ENCODE data around the gene NAB1.
A peak's percentile ranks its signal among the peaks of the same experiment; 100 is the strongest.
"Not testable (repeated sequence)": the region's sequence is repeated elsewhere in the genome, so short reads cannot be mapped to it uniquely, and the experiment has no call there.

The NAB1 gene

GRCh38 chr2:190696792-190697398 lies 48.0 kb downstream of the NAB1 start:
- DNase-seq (ENCODE audit: insufficient read length, low spot score) (no peak), FAIRE-seq (no peak)
- no peak for TF ChIP-seq POLR2A (IDR thresholded peaks at IDR 0.05; ENCODE audit: low read depth, low read length)

- FAIRE-seq (no peak), DNase-seq (ENCODE audit: insufficient read length, low spot score) (no peak)
- no peak for TF ChIP-seq POLR2A (IDR thresholded peaks at IDR 0.05; ENCODE audit: low read depth, low read length)
Measured at GRCh38 chr2:190697421-190697820, 48.5 kb downstream of the NAB1 start.

GRCh38 chr2:190698895-190699294 lies 50.0 kb downstream of the NAB1 start:
- no peak for TF ChIP-seq POLR2A (IDR thresholded peaks at IDR 0.05; ENCODE audit: low read depth, low read length)
- DNase-seq (ENCODE audit: insufficient read length, low spot score) (no peak), FAIRE-seq (no peak)

- DNase-seq (ENCODE audit: insufficient read length, low spot score) (no peak), FAIRE-seq (no peak)
- no peak for TF ChIP-seq POLR2A (IDR thresholded peaks at IDR 0.05; ENCODE audit: low read depth, low read length)
Measured at GRCh38 chr2:190701586-190701985, 52.7 kb downstream of the NAB1 start.

GRCh38 chr2:190705280-190705679 lies 56.4 kb downstream of the NAB1 start:
- DNase-seq (ENCODE audit: insufficient read length, low spot score) = no peak
- FAIRE-seq = no peak
- TF ChIP-seq POLR2A (IDR thresholded peaks at IDR 0.05; ENCODE audit: low read depth, low read length) = no peak

GRCh38 chr2:190707726-190708125 lies 58.8 kb downstream of the NAB1 start:
- no peak for DNase-seq (ENCODE audit: insufficient read length, low spot score)
- no peak for TF ChIP-seq POLR2A (IDR thresholded peaks at IDR 0.05; ENCODE audit: low read depth, low read length)
- no peak for FAIRE-seq

GRCh38 chr2:190708650-190709049 lies 59.8 kb downstream of the NAB1 start:
- DNase-seq (ENCODE audit: insufficient read length, low spot score); FAIRE-seq: not testable (repeated sequence)

GRCh38 chr2:190711069-190711468 lies 62.2 kb downstream of the NAB1 start:
- no peak for FAIRE-seq
- no peak for DNase-seq (ENCODE audit: insufficient read length, low spot score)
- TF ChIP-seq POLR2A (IDR thresholded peaks at IDR 0.05; ENCODE audit: low read depth, low read length) = no peak

- FAIRE-seq (no peak), DNase-seq (ENCODE audit: insufficient read length, low spot score) (no peak)
- no peak for TF ChIP-seq POLR2A (IDR thresholded peaks at IDR 0.05; ENCODE audit: low read depth, low read length)
Measured at GRCh38 chr2:190713471-190713870, 64.6 kb downstream of the NAB1 start.

- FAIRE-seq (no peak), DNase-seq (ENCODE audit: insufficient read length, low spot score) (no peak)
- no peak for TF ChIP-seq POLR2A (IDR thresholded peaks at IDR 0.05; ENCODE audit: low read depth, low read length)
Measured at GRCh38 chr2:190714958-190715357, 66.1 kb downstream of the NAB1 start.

- DNase-seq (ENCODE audit: insufficient read length, low spot score) (no peak), FAIRE-seq (no peak)
- no peak for TF ChIP-seq POLR2A (IDR thresholded peaks at IDR 0.05; ENCODE audit: low read depth, low read length)
Measured at GRCh38 chr2:190716176-190716807, 67.4 kb downstream of the NAB1 start.

- FAIRE-seq = no peak
- no peak for TF ChIP-seq POLR2A (IDR thresholded peaks at IDR 0.05; ENCODE audit: low read depth, low read length)
- DNase-seq (ENCODE audit: insufficient read length, low spot score) = no peak
Measured at GRCh38 chr2:190717306-190717705, 68.4 kb downstream of the NAB1 start.

- FAIRE-seq = no peak
- DNase-seq (ENCODE audit: insufficient read length, low spot score) = no peak
- no peak for TF ChIP-seq POLR2A (IDR thresholded peaks at IDR 0.05; ENCODE audit: low read depth, low read length)
Measured at GRCh38 chr2:190717764-190718651, 69.1 kb downstream of the NAB1 start.

- peak; percentile 54 for DNase-seq (ENCODE audit: insufficient read length, low spot score)
- no peak for TF ChIP-seq POLR2A (IDR thresholded peaks at IDR 0.05; ENCODE audit: low read depth, low read length)
- peak; percentile 97 for FAIRE-seq
Measured at GRCh38 chr2:190718652-190719526, 70.0 kb downstream of the NAB1 start.
